Activated T-cell treated with anti-CD3 and anti-CD28 coated beads for 48 hours (primary cell): ENCODE results near the gene GRB10.
"Not testable (repeated sequence)": the region's sequence is repeated elsewhere in the genome, so short reads cannot be mapped to it uniquely, and the experiment has no call there.

ENCODE experiments used
- DNase-seq: peaks from one replicate; pipeline ENCODE4 v3.0.0-alpha.2; 2020; ENCODE audit warnings: low read depth

The GRB10 gene

GRCh38 chr7:50778189-50778588, 4.5 kb downstream of the GRB10 start:
- DNase-seq = no peak

- DNase-seq = no peak
These were observed 6.9 kb downstream of the GRB10 start for GRCh38 chr7:50775836-50776235.

- DNase-seq = no peak
These were observed 7.5 kb downstream of the GRB10 start for GRCh38 chr7:50775231-50775630.

- DNase-seq = no peak
These were observed 8.4 kb downstream of the GRB10 start for GRCh38 chr7:50774319-50774718.

GRCh38 chr7:50773071-50773470, 9.6 kb downstream of the GRB10 start:
- DNase-seq = not testable (repeated sequence)

- no peak for DNase-seq
These were observed 11.3 kb downstream of the GRB10 start for GRCh38 chr7:50771120-50772002.

GRCh38 chr7:50768485-50769474, 13.9 kb downstream of the GRB10 start:
- no peak for DNase-seq

- DNase-seq = no peak
These were observed 15.9 kb downstream of the GRB10 start for GRCh38 chr7:50766849-50767207.

GRCh38 chr7:50766106-50766848, 16.4 kb downstream of the GRB10 start:
- DNase-seq = no peak

GRCh38 chr7:50762337-50762736, 20.4 kb downstream of the GRB10 start:
- DNase-seq = no peak

- DNase-seq = no peak
These were observed 21.0 kb downstream of the GRB10 start for GRCh38 chr7:50761713-50762112.

- DNase-seq = no peak
These were observed 24.8 kb downstream of the GRB10 start for GRCh38 chr7:50757703-50758390.

GRCh38 chr7:50756180-50756579, 26.5 kb downstream of the GRB10 start:
- DNase-seq = no peak

GRCh38 chr7:50754684-50755083, 28.0 kb downstream of the GRB10 start:
- DNase-seq = no peak

- DNase-seq = no peak
These were observed 28.5 kb downstream of the GRB10 start for GRCh38 chr7:50754241-50754640.

GRCh38 chr7:50752422-50752821, 30.3 kb downstream of the GRB10 start:
- no peak for DNase-seq

- no peak for DNase-seq
These were observed 31.6 kb downstream of the GRB10 start for GRCh38 chr7:50751146-50751545.

GRCh38 chr7:50749896-50750295, 32.8 kb downstream of the GRB10 start:
- no peak for DNase-seq

- DNase-seq = no peak
These were observed 34.2 kb downstream of the GRB10 start for GRCh38 chr7:50748472-50748871.

- no peak for DNase-seq
These were observed 36.9 kb downstream of the GRB10 start for GRCh38 chr7:50745835-50746234.

- no peak for DNase-seq
These were observed 37.4 kb downstream of the GRB10 start for GRCh38 chr7:50745336-50745735.

GRCh38 chr7:50743893-50744292, 38.8 kb downstream of the GRB10 start:
- no peak for DNase-seq
